Measurements from ENCODE around the gene NCAPD2.

The NCAPD2 gene

GRCh38 chr12:6493497-6494257, at the start of gene NCAPD2 (continued):
- TF ChIP-seq ZBTB11 (tag by site-specific recombination; conservative IDR thresholded peaks at IDR 0.05; ENCODE audit: low read depth): no peak; the same call in 1 of the 2 replicates
- peak; percentile 38 for TF ChIP-seq WT1 (tag by site-specific recombination; IDR thresholded peaks at IDR 0.05)
- TF ChIP-seq ZNF146 (tag by site-specific recombination; IDR thresholded peaks at IDR 0.05): peak; percentile 17; the same call in 1 of the 2 replicates
- TF ChIP-seq ZNF449 (tag by site-specific recombination; IDR thresholded peaks at IDR 0.05): no peak
- peak; percentile 99 for TF ChIP-seq BCL11B (tag by site-specific recombination; IDR thresholded peaks at IDR 0.05; ENCODE audit: low read depth)
- TF ChIP-seq ZNF133 (tag by site-specific recombination; IDR thresholded peaks at IDR 0.05): no peak
- peak; percentile 11; the same call in 1 of the 2 replicates for TF ChIP-seq ZNF623 (tag by site-specific recombination; IDR thresholded peaks at IDR 0.05)
- TF ChIP-seq REPIN1 (tag by site-specific recombination; IDR thresholded peaks at IDR 0.05; ENCODE audit: low read depth): no peak; the same call in 1 of the 2 replicates
- TF ChIP-seq ZNF488 (tag by site-specific recombination; IDR thresholded peaks at IDR 0.05): no peak
- peak; percentile 57; the same call in 1 of the 2 replicates for TF ChIP-seq PRDM10 (tag by site-specific recombination; IDR thresholded peaks at IDR 0.05)
- TF ChIP-seq SP2 (tag by site-specific recombination; IDR thresholded peaks at IDR 0.05): peak; percentile 83
- TF ChIP-seq ZNF645 (tag by site-specific recombination; IDR thresholded peaks at IDR 0.05): no peak
- no peak for TF ChIP-seq ZNF747 (tag by site-specific recombination; IDR thresholded peaks at IDR 0.05)
- no peak for TF ChIP-seq ZNF266 (tag by site-specific recombination; IDR thresholded peaks at IDR 0.05; ENCODE audit: low read depth)
- TF ChIP-seq PBX3 (CRISPR knock-in tag; IDR thresholded peaks at IDR 0.05): no peak
- no peak for TF ChIP-seq YY2 (tag by site-specific recombination; IDR thresholded peaks at IDR 0.05)
- no peak for TF ChIP-seq ZIC2 (tag by site-specific recombination; IDR thresholded peaks at IDR 0.05)
- TF ChIP-seq ZNF704 (tag by site-specific recombination; IDR thresholded peaks at IDR 0.05): no peak
- no peak for TF ChIP-seq ZNF114 (tag by site-specific recombination; IDR thresholded peaks at IDR 0.05)
- TF ChIP-seq ZFP37 (tag by site-specific recombination; IDR thresholded peaks at IDR 0.05): no peak
- TF ChIP-seq ZNF239 (tag by site-specific recombination; IDR thresholded peaks at IDR 0.05): peak; percentile 31; the same call in 1 of the 2 replicates
- TF ChIP-seq TCF7L2 (IDR thresholded peaks at IDR 0.05; ENCODE audit: borderline replicate concordance, low read depth, low read length): no peak
- TF ChIP-seq ZFP41 (tag by site-specific recombination; IDR thresholded peaks at IDR 0.05; ENCODE audit: borderline replicate concordance): no peak
- no peak for TF ChIP-seq MEIS1 (CRISPR knock-in tag; IDR thresholded peaks at IDR 0.05; ENCODE audit: borderline replicate concordance)
